ENCODE measurements around the gene FADS2.
A peak's percentile ranks its signal among the peaks of the same experiment; 100 is the strongest.

Gene FADS2

GRCh38 chr11:61795876-61796526, 32.1 kb upstream of the FADS2 start:
- DNase-seq (ENCODE audit: extremely low read depth, low read depth), result no peak
- no peak for TF ChIP-seq CTCF (IDR thresholded peaks at IDR 0.05; ENCODE audit: low read depth, low read length, missing control alignments)
- H3K4me3 ChIP-seq (replicated peaks; ENCODE audit: low read depth, low read length), result no peak overlapping the region

GRCh38 chr11:61797263-61797944, 30.7 kb upstream of the FADS2 start:
- peak; percentile 79 for TF ChIP-seq CTCF (IDR thresholded peaks at IDR 0.05; ENCODE audit: low read depth, low read length, missing control alignments)
- peak; percentile 75 for DNase-seq (ENCODE audit: extremely low read depth, low read depth)
- no peak overlapping the region for H3K4me3 ChIP-seq (replicated peaks; ENCODE audit: low read depth, low read length)

DNA sequence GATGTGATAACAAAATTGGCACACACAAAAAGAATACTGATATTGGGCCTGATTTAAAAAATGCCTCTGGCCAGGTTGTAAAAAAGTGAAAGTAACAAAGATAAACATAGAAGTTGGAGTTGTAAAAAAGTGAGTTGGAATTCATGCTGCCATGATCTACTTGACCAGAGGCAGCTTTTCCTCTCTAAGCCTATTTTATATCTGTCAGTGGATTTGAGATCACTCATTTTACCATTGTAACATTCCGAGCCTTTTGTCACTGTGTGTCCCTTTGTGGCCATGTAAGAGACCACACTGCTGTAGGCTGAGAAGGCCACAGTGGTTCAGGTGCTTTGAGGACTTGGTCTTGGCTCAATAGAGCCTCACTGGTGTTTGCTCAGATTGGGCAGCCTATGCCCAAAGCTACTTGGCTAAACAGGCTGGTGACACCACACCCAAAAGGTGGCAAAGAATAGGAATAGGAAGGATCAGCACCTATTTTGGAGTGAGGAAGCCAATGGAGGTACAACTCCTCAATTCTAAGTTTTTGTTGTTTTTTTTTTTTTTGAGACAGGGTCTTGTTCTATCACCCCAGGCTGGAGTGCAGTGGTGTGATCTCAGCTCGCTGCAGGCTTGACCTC, 28.3 kb upstream of the FADS2 start:
- TF ChIP-seq CTCF (IDR thresholded peaks at IDR 0.05; ENCODE audit: low read depth, low read length, missing control alignments), result no peak
- DNase-seq (ENCODE audit: extremely low read depth, low read depth), result no peak
- H3K4me3 ChIP-seq (replicated peaks; ENCODE audit: low read depth, low read length), result no peak overlapping the region

- H3K4me3 ChIP-seq (replicated peaks; ENCODE audit: low read depth, low read length), result no peak overlapping the region
- no peak for DNase-seq (ENCODE audit: extremely low read depth, low read depth)
- TF ChIP-seq CTCF (IDR thresholded peaks at IDR 0.05; ENCODE audit: low read depth, low read length, missing control alignments), result no peak
Measured at GRCh38 chr11:61800331-61801281, 27.5 kb upstream of the FADS2 start.

DNA sequence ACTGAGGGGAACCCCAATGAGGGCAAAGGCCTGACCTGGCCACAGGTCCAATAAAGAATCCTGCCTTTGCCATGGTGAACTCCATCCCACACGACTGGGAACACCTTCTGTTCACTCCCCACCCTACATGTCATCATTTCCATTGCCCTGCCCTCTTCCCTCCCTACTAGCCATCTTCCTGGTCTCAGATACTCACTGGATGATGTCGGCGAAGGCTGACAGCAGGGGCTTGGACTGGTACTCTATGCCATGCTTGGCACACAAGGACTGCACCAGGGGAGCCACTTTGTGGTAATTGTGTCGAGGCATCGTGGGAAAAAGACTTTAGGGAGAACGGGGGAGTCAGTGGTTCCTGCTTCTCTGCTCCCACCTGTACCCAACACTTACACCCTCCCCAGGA, 25.5 kb upstream of the FADS2 start:
- DNase-seq (ENCODE audit: extremely low read depth, low read depth), result no peak
- H3K4me3 ChIP-seq (replicated peaks; ENCODE audit: low read depth, low read length), result no peak overlapping the region
- TF ChIP-seq CTCF (IDR thresholded peaks at IDR 0.05; ENCODE audit: low read depth, low read length, missing control alignments), result no peak

- TF ChIP-seq CTCF (IDR thresholded peaks at IDR 0.05; ENCODE audit: low read depth, low read length, missing control alignments), result no peak
- no peak overlapping the region for H3K4me3 ChIP-seq (replicated peaks; ENCODE audit: low read depth, low read length)
- DNase-seq (ENCODE audit: extremely low read depth, low read depth), result no peak
Measured at GRCh38 chr11:61803889-61804647, 24.0 kb upstream of the FADS2 start.

All from HFF-Myc (cell line).